A673 (cell line): ENCODE results near the gene SPRED1. TPM values are rescaled to one million over a fixed set of nuclear protein-coding genes. Genes with fewer than 3 reads are reported as not detected.

ENCODE experiments used
- BruUV-seq: library from RNA; stranded (reverse); fragments of 400-500 nt; replicated peaks from 2 replicates; lab custom pipeline; 2021; lab: Mats Ljungman, UMichigan
- CTCF ChIA-PET: fragments of 300-600 bp; sonication (Branson Sonifier 250); formaldehyde crosslinking; loops from one replicate; lab custom pipeline; 2022; ENCODE audit warnings: antibody characterized with exemption; lab: Charles Lee
- POLR2A ChIA-PET: fragments of 300-600 bp; sonication (Branson Sonifier 250); formaldehyde crosslinking; loops from one replicate; lab custom pipeline; 2022; ENCODE audit warnings: antibody characterized with exemption; ENCODE audit not compliant: low non-redundant PET; lab: Charles Lee
- DNase-seq: peaks from one replicate; pipeline ENCODE4 v3.0.0-alpha.2; 2015; ENCODE audit warnings: low spot score
- H3K27ac ChIP-seq: fragments of 200-600 bp; sonication (generic); 2 replicates; pipeline ENCODE4 v1.5.1; 2016; ENCODE audit warnings: mixed run types, low read depth, mild to moderate bottlenecking, mixed read lengths, antibody characterized with exemption, low read length; ENCODE audit not compliant: poor library complexity, severe bottlenecking
- H3K27me3 ChIP-seq: fragments of 200-600 bp; sonication (generic); replicated peaks from 2 replicates; pipeline ENCODE4 v1.6.1; 2017; ENCODE audit warnings: mixed run types, low read depth, mild to moderate bottlenecking, mixed read lengths, antibody characterized with exemption, low read length; ENCODE audit not compliant: insufficient read depth, poor library complexity
- H3K36me3 ChIP-seq: fragments of 200-600 bp; sonication (generic); 2 replicates; pipeline ENCODE4 v1.6.1; 2016; ENCODE audit warnings: mixed run types, mild to moderate bottlenecking, mixed read lengths, antibody characterized with exemption, low read length; ENCODE audit not compliant: insufficient read depth, poor library complexity, severe bottlenecking
- H3K4me1 ChIP-seq: fragments of 200-600 bp; sonication (generic); 2 replicates; pipeline ENCODE4 v1.6.1; 2017; ENCODE audit warnings: mixed run types, mild to moderate bottlenecking, mixed read lengths, antibody characterized with exemption, low read length; ENCODE audit not compliant: insufficient read depth, poor library complexity, severe bottlenecking
- H3K4me3 ChIP-seq: fragments of 200-600 bp; sonication (generic); 2 replicates; pipeline ENCODE4 v1.5.1; 2016; ENCODE audit warnings: low read depth, mixed run types, mild to moderate bottlenecking, mixed read lengths, low read length; ENCODE audit not compliant: poor library complexity, severe bottlenecking
- H3K9me3 ChIP-seq: fragments of 200-600 bp; sonication (generic); 2 replicates; pipeline ENCODE4 v1.6.1; 2016; ENCODE audit warnings: mixed run types, low read depth, mild to moderate bottlenecking, mixed read lengths, antibody characterized with exemption, low read length; ENCODE audit not compliant: poor library complexity, severe bottlenecking
- CTCF ChIP-seq: fragments of 300-800, 200-600 bp; sonication (generic); conservative IDR thresholded peaks from 2 replicates; pipeline ENCODE4 v1.5.1; 2017; ENCODE audit warnings: low read depth, mild to moderate bottlenecking, antibody characterized with exemption, low read length, moderate library complexity, mixed read lengths
- EZH2 ChIP-seq: fragments of 200-600 bp; sonication (generic); IDR thresholded peaks from 2 replicates; pipeline ENCODE4 v1.6.1; 2017; ENCODE audit warnings: borderline replicate concordance, low read depth, mild to moderate bottlenecking, mixed read lengths, antibody characterized with exemption, low read length; ENCODE audit not compliant: poor library complexity, severe bottlenecking
- intact Hi-C: fragments of 100-400 bp; cut with micrococcal nuclease; formaldehyde crosslinking; loops from one replicate; pipeline ENCODE4 v1.10.0; 2022; ENCODE audit not compliant: unreplicated experiment
- total RNA-seq: library from RNA; stranded (reverse); gene quantifications from 2 replicates; pipeline ENCODE4 v1.2.3, GENCODE V29; 2021

The SPRED1 gene
- total RNA-seq, 1 experiment from 2014 or later = 17.3 TPM

DNA sequence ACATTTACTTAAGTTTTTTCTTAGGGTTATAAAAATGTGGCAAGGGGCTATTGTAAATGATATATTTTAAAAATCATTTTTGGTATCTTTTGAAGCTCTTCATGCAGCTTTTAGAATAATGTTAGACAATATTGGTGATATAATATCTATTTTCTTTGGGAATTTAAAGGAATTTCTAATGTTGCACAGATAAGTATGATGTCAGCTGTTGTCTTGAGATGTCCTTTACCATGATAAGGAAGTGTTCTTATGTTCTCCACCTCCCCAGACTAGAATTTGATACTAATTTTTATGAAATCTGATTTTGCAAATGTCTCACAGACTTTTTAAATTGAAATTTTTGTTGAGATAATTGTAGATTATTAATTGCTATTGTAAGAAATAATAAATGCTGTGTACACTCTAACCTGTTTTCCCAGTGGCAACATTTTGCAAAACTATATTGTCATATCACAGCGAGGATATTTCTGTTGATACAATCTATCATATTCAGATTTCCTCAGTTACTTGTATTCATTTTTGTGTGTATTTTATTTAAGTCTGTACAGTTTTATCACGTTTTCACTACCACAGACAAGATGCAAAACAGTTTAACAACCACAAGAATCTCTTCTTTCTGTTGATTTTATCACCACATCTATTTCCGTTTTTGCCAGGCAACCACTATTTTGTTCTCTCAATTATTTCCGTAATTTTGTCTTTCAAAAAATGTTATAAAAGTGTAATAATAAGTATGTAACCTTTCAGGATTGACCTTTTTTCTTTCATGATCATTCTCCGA is 55.4 kb downstream of the SPRED1 start:
- Histone ChIP-seq H3K27ac (no peak overlapping the region), H3K9me3 (no peaks in the 10 kb centered on the region), H3K4me1 (peaks cover 18% of the 10 kb centered on the region), H3K27me3 (no peaks in the 10 kb centered on the region), H3K36me3 (no peaks in the 10 kb centered on the region), H3K4me3 (no peak overlapping the region)
- no peak for TF ChIP-seq EZH2
- TF ChIP-seq CTCF = no peak
- ChIA-PET CTCF (no interaction called here), POLR2A (interaction anchor here (0.7 kb wide), 1 partner anchor 14 kb away, joined by 3 read pairs; no protein-coding TSS in a partner anchor)
- no peak for DNase-seq
- BruUV-seq = no TSS peak
- intact Hi-C loops = no loop called here

DNA sequence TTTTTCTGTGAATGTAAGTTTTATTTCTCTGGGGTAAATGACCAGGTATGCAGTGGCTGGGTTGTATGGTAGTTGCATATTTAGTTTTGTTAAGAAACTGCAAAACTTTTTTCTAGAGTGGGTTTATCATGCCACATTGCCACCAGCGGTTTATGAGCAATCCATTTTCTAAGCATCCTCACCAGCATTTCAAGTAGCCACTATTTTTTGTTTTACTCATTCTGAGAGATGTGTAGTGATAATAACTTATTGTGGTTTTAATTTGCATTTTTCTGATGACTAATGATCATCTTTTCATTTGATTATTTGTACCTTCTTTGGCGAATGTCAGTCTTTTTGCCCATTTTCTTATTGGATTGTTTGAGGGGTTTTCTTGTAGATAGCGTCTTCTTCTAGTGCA is 56.2 kb downstream of the SPRED1 start:
- intact Hi-C loops = no loop called here
- Histone ChIP-seq H3K4me3 (no peak overlapping the region), H3K27ac (no peak overlapping the region), H3K27me3 (no peaks in the 10 kb centered on the region), H3K4me1 (peaks cover 11% of the 10 kb centered on the region), H3K9me3 (no peaks in the 10 kb centered on the region), H3K36me3 (no peaks in the 10 kb centered on the region)
- CTCF ChIA-PET = no interaction called here
- TF ChIP-seq CTCF (no peak), EZH2 (no peak)
- POLR2A ChIA-PET = no interaction called here
- DNase-seq = no peak
- no TSS peak for BruUV-seq

- BruUV-seq = no TSS peak
- TF ChIP-seq CTCF (no peak), EZH2 (no peak)
- Histone ChIP-seq H3K27ac (no peak overlapping the region), H3K27me3 (no peaks in the 10 kb centered on the region), H3K4me1 (peaks cover 4% of the 10 kb centered on the region), H3K4me3 (no peak overlapping the region), H3K9me3 (no peaks in the 10 kb centered on the region), H3K36me3 (no peaks in the 10 kb centered on the region)
- CTCF ChIA-PET = no interaction called here
- POLR2A ChIA-PET = no interaction called here
- no peak for DNase-seq
- intact Hi-C loops = no loop called here
Observed at GRCh38 chr15:38312190-38312589, 59.6 kb downstream of the SPRED1 start.
